ENCODE measurements around the gene TRIM68.

- TF ChIP-seq, protein P1, sequence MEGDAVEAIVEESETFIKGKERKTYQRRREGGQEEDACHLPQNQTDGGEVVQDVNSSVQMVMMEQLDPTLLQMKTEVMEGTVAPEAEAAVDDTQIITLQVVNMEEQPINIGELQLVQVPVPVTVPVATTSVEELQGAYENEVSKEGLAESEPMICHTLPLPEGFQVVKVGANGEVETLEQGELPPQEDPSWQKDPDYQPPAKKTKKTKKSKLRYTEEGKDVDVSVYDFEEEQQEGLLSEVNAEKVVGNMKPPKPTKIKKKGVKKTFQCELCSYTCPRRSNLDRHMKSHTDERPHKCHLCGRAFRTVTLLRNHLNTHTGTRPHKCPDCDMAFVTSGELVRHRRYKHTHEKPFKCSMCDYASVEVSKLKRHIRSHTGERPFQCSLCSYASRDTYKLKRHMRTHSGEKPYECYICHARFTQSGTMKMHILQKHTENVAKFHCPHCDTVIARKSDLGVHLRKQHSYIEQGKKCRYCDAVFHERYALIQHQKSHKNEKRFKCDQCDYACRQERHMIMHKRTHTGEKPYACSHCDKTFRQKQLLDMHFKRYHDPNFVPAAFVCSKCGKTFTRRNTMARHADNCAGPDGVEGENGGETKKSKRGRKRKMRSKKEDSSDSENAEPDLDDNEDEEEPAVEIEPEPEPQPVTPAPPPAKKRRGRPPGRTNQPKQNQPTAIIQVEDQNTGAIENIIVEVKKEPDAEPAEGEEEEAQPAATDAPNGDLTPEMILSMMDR (IDR thresholded peaks at IDR 0.05; ENCODE audit: insufficient read depth, low read length, poor library complexity, severe bottlenecking), result no peak
- TF ChIP-seq EZH2phosphoT487 (conservative IDR thresholded peaks at IDR 0.05; ENCODE audit: low read length), result no peak
Observed at GRCh38 chr11:4644233-4644632, 36.2 kb upstream of the TRIM68 start.
